22Rv1 (cell line): ENCODE results near the gene ZBTB40.

Source experiments
- H3K27ac ChIP-seq: fragments of 450-650 bp; 2 replicates; pipeline ENCODE4 v1.5.1; 2017
- CTCF ChIP-seq: fragments of 450-650 bp; IDR thresholded peaks from 2 replicates; pipeline ENCODE4 v1.5.1; 2017; ENCODE audit warnings: mild to moderate bottlenecking
- ZFX ChIP-seq: fragments of 450-650 bp; IDR thresholded peaks from 2 replicates; pipeline ENCODE4 v1.6.1; 2017; ENCODE audit warnings: antibody characterized with exemption, borderline replicate concordance

ZBTB40 gene

GRCh38 chr1:22485431-22485830, 33.8 kb downstream of the ZBTB40 start:
- TF ChIP-seq CTCF (no peak), ZFX (no peak)
- no peak overlapping the region for H3K27ac ChIP-seq

- no peak overlapping the region for H3K27ac ChIP-seq
- TF ChIP-seq ZFX (no peak), CTCF (no peak)
Measured at GRCh38 chr1:22487781-22488180, 36.1 kb downstream of the ZBTB40 start.

- no peak overlapping the region for H3K27ac ChIP-seq
- TF ChIP-seq CTCF (no peak), ZFX (no peak)
Measured at GRCh38 chr1:22488319-22488718, 36.7 kb downstream of the ZBTB40 start.

- no peak overlapping the region for H3K27ac ChIP-seq
- no peak for TF ChIP-seq ZFX
- no peak for TF ChIP-seq CTCF
Measured at GRCh38 chr1:22489278-22489677, 37.6 kb downstream of the ZBTB40 start.

- TF ChIP-seq CTCF (no peak), ZFX (no peak)
- H3K27ac ChIP-seq = no peak overlapping the region
Measured at GRCh38 chr1:22489823-22490222, 38.2 kb downstream of the ZBTB40 start.

GRCh38 chr1:22490309-22490708, 38.7 kb downstream of the ZBTB40 start:
- TF ChIP-seq CTCF (no peak), ZFX (no peak)
- H3K27ac ChIP-seq = no peak overlapping the region

- no peak for TF ChIP-seq ZFX
- no peak for TF ChIP-seq CTCF
- H3K27ac ChIP-seq = no peak overlapping the region
Measured at GRCh38 chr1:22491995-22492715, 40.5 kb downstream of the ZBTB40 start.
